SU-DHL-6 (cell line): ENCODE results near the gene TULP4.

Experiments
- H2AFZ ChIP-seq: fragments of 200-600 bp; sonication (generic); 2 replicates; pipeline ENCODE4 v1.6.1; 2014; ENCODE audit warnings: low read depth, mild to moderate bottlenecking, moderate library complexity, mixed read lengths, antibody characterized with exemption, low read length; ENCODE audit not compliant: severe bottlenecking
- H3F3A ChIP-seq: fragments of 200-600 bp; shearing (Covaris generic); 2 replicates; pipeline ENCODE4 v1.6.0; 2016; ENCODE audit warnings: antibody characterized with exemption, mild to moderate bottlenecking; ENCODE audit not compliant: insufficient read depth
- H3K27ac ChIP-seq: fragments of 200-600 bp; sonication (generic); 2 replicates; pipeline ENCODE4 v1.5.1; 2016; ENCODE audit warnings: low read depth, mild to moderate bottlenecking, low read length, moderate library complexity, mixed read lengths
- H3K27me3 ChIP-seq: fragments of 200-600 bp; sonication (generic), shearing (Covaris generic); 2 replicates; pipeline ENCODE4 v1.6.0; 2014; ENCODE audit warnings: mild to moderate bottlenecking, low read length
- H3K36me3 ChIP-seq: fragments of 200-600 bp; sonication (generic); 2 replicates; pipeline ENCODE4 v1.6.1; 2014; ENCODE audit warnings: mild to moderate bottlenecking, low read length, mixed read lengths
- H3K4me2 ChIP-seq: fragments of 300-600, 200-600 bp; shearing (Covaris generic), sonication (generic); 2 replicates; pipeline ENCODE4 v1.6.0; 2014; ENCODE audit warnings: low read length, low read depth, mild to moderate bottlenecking; ENCODE audit not compliant: poor library complexity, severe bottlenecking
- H3K4me3 ChIP-seq: fragments of 200-600 bp; sonication (generic); 2 replicates; pipeline ENCODE4 v1.5.1; 2014; ENCODE audit warnings: antibody characterized with exemption, low read length, mild to moderate bottlenecking, mixed read lengths; ENCODE audit not compliant: insufficient read depth, poor library complexity, severe bottlenecking
- H3K79me2 ChIP-seq: fragments of 200-600 bp; sonication (generic); 2 replicates; pipeline ENCODE4 v1.6.1; 2014; ENCODE audit warnings: mild to moderate bottlenecking, low read length, moderate library complexity; ENCODE audit not compliant: insufficient read depth
- H3K9ac ChIP-seq: fragments of 200-600 bp; sonication (generic); 2 replicates; pipeline ENCODE4 v1.7.0; 2014; ENCODE audit warnings: mild to moderate bottlenecking, low read length
- H3K9me2 ChIP-seq: fragments of 200-600 bp; sonication (generic); replicated peaks from 2 replicates; pipeline ENCODE4 v1.6.1; 2014; ENCODE audit warnings: low read length; ENCODE audit not compliant: insufficient read depth
- H3K9me3 ChIP-seq: fragments of 200-600 bp; sonication (generic); 2 replicates; pipeline ENCODE4 v1.6.1; 2014; ENCODE audit warnings: low read length, mixed read lengths; ENCODE audit not compliant: insufficient read depth
- H4K20me1 ChIP-seq: fragments of 200-600 bp; sonication (generic); 2 replicates; pipeline ENCODE4 v1.6.1; 2014; ENCODE audit warnings: low read depth, mild to moderate bottlenecking, antibody characterized with exemption, low read length, moderate library complexity, mixed read lengths
- CTCF ChIP-seq: fragments of 200-600 bp; sonication (generic); IDR thresholded peaks from one replicate; pipeline ENCODE4 v1.5.1; 2017; ENCODE audit warnings: antibody characterized with exemption, mild to moderate bottlenecking, low read length, moderate library complexity; ENCODE audit not compliant: insufficient read depth, poor library complexity, severe bottlenecking
- EZH2phosphoT487 ChIP-seq: fragments of 200-600 bp; sonication (generic), shearing (Covaris generic); conservative IDR thresholded peaks from 2 replicates; pipeline ENCODE4 v1.6.1; 2018; ENCODE audit warnings: mild to moderate bottlenecking, antibody characterized with exemption, low read length, moderate library complexity, mixed read lengths

TULP4 gene

GRCh38 chr6:158539413-158539812 lies 227.1 kb downstream of the TULP4 start:
- no peak overlapping the region for H3K4me2 ChIP-seq
- H3K36me3 ChIP-seq, result no peaks in the 10 kb centered on the region
- no peaks in the 10 kb centered on the region for H3K9me2 ChIP-seq
- H3K27me3 ChIP-seq, result no peaks in the 10 kb centered on the region
- no peak overlapping the region for H2AFZ ChIP-seq
- H3F3A ChIP-seq, result no peaks in the 10 kb centered on the region
- TF ChIP-seq CTCF (no peak), EZH2phosphoT487 (no peak)
- no peak overlapping the region for H3K27ac ChIP-seq
- no peaks in the 10 kb centered on the region for H3K9me3 ChIP-seq
- H4K20me1 ChIP-seq, result no peaks in the 10 kb centered on the region
- H3K9ac ChIP-seq, result no peak overlapping the region
- H3K4me3 ChIP-seq, result no peak overlapping the region
- H3K79me2 ChIP-seq, result no peaks in the 10 kb centered on the region

GRCh38 chr6:158539881-158540280 lies 227.6 kb downstream of the TULP4 start:
- Histone ChIP-seq H3K27ac (no peak overlapping the region), H3K4me3 (no peak overlapping the region), H3K79me2 (no peaks in the 10 kb centered on the region), H3K9ac (no peak overlapping the region), H3K9me2 (no peaks in the 10 kb centered on the region), H3K36me3 (no peaks in the 10 kb centered on the region), H3F3A (no peaks in the 10 kb centered on the region), H3K4me2 (no peak overlapping the region), H4K20me1 (no peaks in the 10 kb centered on the region), H3K27me3 (no peaks in the 10 kb centered on the region), H3K9me3 (no peaks in the 10 kb centered on the region), H2AFZ (no peak overlapping the region)
- TF ChIP-seq EZH2phosphoT487, result no peak

GRCh38 chr6:158543606-158544185 lies 231.4 kb downstream of the TULP4 start:
- H3K9me3 ChIP-seq, result no peaks in the 10 kb centered on the region
- H3K36me3 ChIP-seq, result no peaks in the 10 kb centered on the region
- H3K27ac ChIP-seq, result no peak overlapping the region
- no peaks in the 10 kb centered on the region for H3K79me2 ChIP-seq
- TF ChIP-seq EZH2phosphoT487, result no peak
- TF ChIP-seq CTCF, result no peak
- H3K4me2 ChIP-seq, result no peak overlapping the region
- H2AFZ ChIP-seq, result no peak overlapping the region
- H4K20me1 ChIP-seq, result no peaks in the 10 kb centered on the region
- no peaks in the 10 kb centered on the region for H3F3A ChIP-seq
- no peak overlapping the region for H3K9ac ChIP-seq
- no peaks in the 10 kb centered on the region for H3K9me2 ChIP-seq
- no peaks in the 10 kb centered on the region for H3K27me3 ChIP-seq
- H3K4me3 ChIP-seq, result no peak overlapping the region

- Histone ChIP-seq H4K20me1 (no peaks in the 10 kb centered on the region), H3K9me3 (no peaks in the 10 kb centered on the region), H3K36me3 (no peaks in the 10 kb centered on the region), H2AFZ (no peak overlapping the region), H3K9me2 (no peaks in the 10 kb centered on the region), H3K27me3 (no peaks in the 10 kb centered on the region), H3K4me2 (no peak overlapping the region), H3K27ac (no peak overlapping the region), H3K79me2 (no peaks in the 10 kb centered on the region), H3K9ac (no peak overlapping the region), H3K4me3 (no peak overlapping the region), H3F3A (no peaks in the 10 kb centered on the region)
- TF ChIP-seq EZH2phosphoT487 (no peak), CTCF (no peak)
These were observed 232.2 kb downstream of the TULP4 start for GRCh38 chr6:158544428-158544827.
